DMS53 treated with DMSO at 0.1 percent for 48 hours (cell line): ENCODE data around the gene THAP6.
"Not testable (repeated sequence)": the region's sequence is repeated elsewhere in the genome, so short reads cannot be mapped to it uniquely, and the experiment has no call there.

Source experiments
- DNase-seq: peaks from one replicate; lab custom pipeline; 2025; ENCODE audit not compliant: unreplicated experiment; lab: John Stamatoyannopoulos, UW

The THAP6 gene

DNA sequence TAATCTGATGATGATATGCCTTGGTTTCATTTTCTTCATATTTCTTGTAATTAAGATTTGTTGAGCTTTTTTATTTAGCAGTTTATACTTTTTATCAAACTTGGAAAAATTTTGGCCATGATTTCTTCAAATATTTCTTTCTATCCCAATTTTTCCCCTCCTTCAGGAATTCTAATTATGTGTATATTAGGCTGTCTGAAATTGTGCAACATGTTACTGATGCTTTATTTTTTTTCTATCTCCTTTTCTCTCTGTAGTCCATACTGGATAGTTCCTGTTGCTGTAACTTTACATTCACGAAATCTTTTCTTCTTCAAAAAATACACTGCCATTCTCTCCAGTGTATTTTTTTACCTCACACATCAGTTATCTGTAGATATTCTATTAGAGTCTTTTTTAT is 10.8 kb downstream of the THAP6 start:
- no peak for DNase-seq

DNA sequence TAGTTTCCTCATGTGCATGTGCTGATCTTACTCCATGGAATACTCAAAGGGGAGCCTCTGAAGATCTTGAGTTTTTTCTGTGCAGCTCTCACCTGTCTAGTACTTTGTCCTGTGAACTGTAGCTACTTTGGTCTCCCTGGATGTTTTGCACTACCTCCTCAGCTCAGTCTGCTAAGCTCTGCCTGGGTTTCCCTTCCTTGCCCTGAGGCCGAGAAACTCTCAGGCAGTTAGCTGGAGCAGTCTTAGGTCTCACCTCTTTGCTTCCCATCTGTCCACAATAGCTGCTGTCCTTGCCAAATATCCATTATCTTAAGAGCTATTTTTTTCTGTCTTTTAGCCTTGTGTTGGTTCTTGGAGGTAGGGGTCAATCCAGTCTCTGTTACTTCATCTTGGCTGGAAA is 11.6 kb downstream of the THAP6 start:
- no peak for DNase-seq

DNA sequence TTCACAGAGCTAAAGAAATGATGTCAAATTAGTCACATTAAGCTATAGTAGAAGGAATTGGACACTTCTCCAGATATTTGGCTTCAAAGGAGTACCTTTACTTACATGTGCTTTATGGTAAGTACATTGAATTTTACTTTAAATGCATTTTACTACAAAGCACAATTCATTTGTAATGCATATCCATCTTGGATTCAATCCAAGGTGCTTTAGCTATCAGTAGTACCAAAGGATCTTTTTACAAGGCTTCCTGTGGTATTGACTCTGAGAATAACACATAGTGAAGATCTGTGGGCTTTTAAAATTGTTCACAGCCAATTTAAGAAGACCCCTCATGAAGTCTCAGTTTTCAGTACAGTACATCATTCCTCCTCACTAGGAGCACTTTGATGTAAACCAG is 13.2 kb downstream of the THAP6 start:
- DNase-seq, result no peak

DNA sequence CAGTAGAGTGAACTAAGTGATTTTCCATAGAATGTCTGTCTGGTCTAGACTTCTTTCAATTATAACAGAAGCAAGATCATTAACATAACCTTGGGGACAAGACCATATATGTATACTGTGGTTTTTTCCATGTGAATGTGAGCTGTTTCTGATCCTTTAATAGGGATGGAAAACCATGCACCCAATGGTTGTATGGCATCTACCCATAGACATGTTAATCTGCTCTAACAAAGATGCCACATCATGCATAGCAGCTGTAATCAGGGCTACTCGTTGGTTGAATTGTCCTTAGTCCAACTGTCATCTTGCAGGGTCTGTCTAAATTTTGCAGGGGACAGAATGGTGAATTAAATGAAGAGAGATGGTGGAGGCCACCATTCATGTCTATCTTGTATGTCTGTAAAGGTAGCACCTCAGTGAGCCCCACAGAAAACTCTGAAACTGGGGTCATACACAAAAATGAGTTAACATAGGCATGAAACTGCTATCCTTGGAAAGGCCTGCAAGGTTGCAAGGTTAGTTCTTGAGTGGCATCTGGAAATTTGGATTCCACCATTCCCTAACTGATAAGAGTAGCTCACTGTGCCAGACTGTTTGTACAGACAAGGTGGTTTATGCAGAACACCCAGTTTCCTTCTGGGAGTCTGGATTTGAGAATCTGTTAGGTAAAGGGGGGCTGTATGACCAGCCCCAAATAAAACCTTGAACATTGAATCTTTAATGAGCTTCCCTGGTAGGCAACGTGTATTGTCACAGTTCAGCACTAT is 16.5 kb downstream of the THAP6 start:
- DNase-seq, result no peak

DNA sequence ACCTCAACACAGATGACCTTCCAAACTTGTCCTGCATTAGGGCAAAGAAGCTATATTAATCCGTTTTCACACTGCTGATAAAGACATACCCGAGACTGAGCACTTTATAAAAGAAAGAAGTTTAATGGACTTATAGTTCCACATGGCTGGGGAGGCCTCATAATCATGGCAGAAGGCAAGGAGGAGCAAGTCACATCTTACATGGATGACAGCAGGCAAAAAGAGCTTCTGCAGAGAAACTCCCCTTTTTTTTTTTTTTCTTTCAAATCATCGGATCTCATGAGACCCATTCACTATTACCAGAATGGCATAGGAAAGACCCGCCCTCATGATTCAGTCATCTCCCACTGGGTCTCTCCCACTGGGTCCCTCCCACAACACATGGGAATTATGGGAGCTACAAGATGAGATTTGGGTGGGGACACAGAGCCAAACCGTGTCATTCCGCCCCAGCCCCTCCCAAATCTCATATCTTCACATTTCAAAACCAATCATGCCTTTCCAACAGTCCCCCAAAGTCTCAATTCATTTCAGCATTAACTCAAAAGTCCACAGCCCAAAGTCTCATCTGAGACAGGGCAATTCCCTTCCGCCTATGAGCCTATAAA is 17.4 kb downstream of the THAP6 start:
- not testable (repeated sequence) for DNase-seq

DNA sequence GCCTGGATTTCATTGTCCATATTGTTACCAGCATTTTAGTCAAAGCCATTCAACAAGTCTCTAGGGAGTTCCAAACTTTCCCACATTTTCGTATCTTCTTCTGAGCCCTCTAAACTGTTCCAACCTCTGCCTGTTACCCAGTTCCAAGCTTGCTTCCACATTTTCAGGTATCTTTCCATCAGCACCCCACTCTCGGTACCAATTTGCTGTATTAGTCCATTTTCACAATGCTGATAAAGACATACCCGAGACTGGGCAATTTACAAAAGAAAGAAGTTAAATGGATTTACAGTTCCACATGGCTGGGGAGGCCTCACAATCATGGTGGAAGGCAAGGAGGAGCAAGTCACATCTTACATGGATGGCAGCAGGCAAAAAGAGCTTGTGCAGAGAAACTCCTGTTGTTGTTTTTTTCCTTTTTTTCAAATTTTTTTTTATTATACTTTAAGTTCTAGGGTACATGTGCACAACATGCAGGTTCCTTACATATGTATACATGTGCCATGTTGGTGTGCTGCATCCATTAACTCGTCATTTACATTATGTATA is 19.1 kb downstream of the THAP6 start:
- not testable (repeated sequence) for DNase-seq

DNA sequence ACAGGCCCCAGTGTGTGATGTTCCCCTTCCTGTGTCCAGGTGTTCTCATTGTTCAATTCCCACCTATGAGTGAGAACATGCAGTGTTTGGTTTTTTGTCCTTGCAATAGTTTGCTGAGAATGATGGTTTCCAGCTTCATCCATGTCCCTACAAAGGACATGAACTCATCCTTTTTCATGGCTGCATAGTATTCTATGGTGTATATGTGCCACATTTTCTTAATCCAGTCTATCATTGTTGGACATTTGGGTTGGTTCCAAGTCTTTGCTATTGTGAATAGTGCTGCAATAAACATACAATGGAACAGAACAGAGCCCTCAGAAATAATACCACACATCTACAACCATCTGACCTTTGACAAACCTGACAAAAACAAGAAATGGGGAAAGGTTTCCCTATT is 19.7 kb downstream of the THAP6 start:
- not testable (repeated sequence) for DNase-seq

DNA sequence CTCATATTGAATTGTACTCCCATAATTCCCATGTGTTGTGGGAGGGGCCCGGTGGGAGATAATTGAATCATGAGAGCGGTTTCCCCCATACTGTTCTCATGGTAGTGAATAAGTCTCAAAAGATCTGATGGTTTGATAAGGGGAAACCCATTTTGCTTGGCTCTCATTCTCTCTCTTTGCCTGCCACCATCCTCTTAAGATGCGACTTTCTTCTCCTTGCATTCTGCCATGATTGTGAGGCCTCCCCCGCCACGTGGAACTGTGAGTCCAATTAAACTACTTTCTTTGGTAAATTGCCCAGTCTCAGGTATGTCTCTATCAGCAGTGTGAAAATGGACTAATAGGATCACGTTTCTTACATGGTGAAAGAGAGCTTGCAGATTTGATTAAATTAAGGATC is 23.0 kb downstream of the THAP6 start:
- DNase-seq, result not testable (repeated sequence)

DNA sequence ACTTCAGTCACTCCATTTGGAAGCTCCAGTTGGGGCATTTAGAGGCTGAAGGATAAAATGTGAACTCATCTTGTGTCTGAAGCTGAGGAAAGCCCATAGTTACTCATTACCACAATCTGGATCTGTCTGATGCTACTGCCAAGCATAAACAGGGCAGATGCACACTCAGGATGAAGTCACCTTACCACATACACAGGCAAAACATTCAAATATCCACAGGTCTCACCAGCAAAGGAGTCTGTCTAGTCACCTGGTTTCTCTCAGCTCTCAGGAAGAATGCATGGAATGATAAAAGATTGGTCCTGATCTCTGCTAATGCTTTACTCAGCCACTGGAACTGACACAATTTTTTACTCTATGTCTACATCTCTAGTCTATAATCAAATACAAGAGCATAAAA is 28.6 kb downstream of the THAP6 start:
- no peak for DNase-seq

DNA sequence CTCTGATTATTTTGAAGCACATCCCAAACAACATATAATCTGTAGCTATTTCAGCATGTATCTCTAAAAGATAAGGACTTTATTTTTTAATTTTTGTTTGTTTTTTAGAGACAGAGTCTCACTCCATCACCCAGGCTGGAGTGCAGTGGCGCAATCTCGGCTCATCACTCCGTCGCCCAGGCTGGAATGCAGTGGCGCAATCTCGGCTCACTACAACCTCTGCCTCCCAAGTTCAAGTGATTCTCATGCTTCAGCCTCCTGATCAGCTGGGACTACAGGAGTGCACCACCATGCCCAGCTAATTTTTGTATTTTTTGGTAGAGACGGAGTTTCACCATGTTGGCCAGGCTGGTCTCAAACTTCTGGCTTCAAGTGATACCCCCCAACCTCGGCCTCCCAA is 29.9 kb downstream of the THAP6 start:
- not testable (repeated sequence) for DNase-seq

DNA sequence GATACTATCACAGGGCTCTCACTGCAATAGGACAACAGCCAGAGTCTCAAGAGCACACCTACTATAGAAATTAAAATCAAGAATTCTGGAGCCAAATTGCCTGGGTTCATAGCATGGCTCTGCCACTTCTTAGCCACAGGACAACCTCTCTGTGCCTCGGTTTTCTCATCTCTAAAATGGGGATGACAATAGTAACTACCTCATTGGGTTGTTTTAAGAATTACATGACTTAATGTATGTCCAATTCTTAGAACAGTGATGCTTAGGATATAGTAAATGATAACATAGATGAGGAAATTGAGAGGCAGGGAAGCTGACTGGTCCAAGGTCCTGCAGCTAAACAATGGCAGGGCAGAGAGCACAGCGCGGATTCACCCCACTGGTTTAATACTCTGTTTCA is 30.6 kb downstream of the THAP6 start:
- DNase-seq, result no peak

DNA sequence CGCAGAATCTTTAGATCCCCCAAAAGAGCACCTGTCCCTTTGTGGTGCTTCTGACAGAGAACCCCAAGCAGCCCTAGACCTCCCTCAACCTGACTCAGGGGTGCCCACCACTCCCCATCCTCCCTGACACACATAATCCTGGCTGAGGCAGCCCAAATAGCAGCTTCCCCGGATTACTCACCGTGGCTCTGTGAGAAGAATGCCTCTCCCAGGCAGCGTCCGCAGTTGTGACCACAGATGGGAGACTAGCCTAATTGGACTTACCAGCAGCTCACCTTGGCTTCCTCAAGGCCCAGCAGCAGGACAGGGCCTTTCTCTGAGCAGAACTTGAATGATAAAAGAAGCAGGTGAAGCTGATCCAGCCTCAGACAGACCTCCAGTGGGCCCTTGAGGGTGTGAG is 31.3 kb downstream of the THAP6 start:
- no peak for DNase-seq

DNA sequence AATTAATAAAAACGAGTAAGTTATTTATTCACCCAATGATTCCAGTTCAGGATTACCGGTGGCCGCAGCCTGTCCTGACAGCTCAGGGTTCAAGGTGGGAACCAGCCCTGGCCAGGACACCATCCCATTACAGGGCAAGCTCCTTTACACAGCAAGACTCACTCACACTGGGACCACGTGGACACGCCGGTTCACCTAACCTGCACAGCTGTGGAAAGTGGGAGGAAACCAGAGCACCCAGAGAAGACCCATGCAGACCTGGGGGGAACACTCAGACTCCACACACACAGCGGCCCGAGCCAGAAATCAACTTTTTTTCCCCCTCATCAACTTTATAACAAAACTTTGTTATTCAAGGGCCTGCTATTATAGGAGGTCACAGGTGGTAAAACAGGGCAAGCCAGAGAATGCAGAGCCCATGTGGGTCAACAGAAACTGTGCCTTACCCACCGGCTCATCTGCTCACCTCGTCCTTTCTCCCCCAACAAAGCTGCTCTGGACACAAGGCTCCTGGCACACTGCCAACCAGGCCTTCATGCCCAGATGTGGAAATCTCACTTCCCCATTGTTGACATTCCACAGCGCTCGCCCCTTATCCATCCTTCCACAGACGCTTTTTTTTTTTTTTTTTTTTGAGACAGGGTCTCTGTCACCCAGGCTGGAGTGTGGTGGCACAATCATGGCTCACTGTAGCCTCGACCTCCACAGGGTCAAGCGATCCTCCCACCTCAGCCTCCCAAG is 33.5 kb downstream of the THAP6 start:
- no peak for DNase-seq

DNA sequence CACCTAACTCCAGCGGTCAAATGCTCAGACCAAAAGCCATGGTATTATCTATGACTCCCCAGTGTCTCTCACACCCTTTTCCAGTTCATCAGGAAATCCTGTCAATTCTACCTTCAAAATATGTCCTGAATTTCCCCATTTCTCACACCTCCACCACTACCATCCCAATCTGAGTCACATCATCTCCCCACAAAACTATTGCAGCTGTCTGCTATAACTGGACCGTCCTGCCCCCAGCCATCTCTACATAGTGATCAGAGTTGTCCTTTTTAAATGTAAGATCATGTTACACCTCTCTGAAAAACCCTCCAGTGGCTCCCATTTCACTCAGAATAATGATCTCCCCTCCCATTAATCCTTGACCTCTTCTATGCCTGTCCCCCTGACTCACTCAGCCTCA is 34.7 kb downstream of the THAP6 start:
- DNase-seq, result no peak

DNA sequence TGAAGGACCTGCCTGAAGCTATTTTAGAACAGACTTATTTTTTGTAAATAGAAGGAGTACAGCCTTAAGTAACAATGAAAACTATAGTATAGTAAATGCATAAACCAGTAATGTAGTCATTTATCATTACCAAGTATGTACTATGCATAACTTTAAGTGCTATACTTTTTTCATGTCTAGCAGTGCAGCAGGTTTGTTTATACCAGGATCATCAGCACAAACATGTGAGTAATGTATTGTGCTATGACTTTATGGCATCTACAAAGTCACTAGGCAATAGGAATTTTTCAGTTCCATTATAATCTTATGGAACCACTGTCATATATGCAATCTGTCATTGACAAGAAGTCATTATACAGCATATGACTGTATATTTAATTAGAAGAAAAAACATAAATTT is 38.2 kb downstream of the THAP6 start:
- DNase-seq, result no peak

DNA sequence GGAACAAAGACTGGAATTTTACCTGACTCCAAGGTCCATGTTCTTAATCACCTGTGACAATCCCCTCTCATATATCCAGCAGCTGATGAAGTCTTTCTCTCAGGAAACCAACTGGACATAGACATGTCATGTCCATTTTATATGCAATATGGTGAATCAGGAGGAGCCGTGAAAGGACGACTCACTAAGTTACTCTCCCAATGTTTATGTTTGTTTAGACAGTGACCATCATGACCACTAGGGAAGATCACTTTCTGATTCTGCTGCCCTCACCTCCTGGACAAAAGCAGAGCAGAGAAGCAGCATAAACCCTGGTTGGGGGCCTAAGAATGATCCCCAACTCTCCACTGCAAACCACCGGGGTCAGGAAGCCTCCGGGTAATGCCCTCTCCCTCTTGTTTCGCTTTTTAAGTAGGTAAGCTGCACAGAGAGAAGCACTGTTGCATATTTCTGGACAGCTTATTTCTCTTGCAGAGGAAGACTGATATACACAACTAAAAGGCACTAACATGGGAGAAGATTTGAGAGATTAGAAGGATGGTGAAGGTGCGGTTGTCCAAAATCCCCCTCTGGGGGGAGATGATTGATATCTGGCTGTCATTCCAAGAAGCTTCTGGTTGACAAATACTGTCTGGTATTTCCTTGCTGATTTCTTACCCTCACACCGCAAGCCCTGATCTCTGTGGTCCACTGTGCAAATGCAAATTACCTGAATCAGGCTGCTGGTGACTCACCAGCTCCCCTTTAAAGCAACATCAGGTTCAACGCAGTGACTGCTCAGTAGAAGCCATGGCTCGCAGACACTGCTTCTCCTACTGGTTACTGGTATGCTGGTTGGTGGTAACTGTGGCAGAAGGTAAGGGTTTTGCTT is 41.3 kb downstream of the THAP6 start, which contains the start of gene ODAPH:
Gene ODAPH (plus strand): TSS at position 773 of the 871 bp plus-strand sequence. CDS start 17 bp downstream, at position 790.
- no peak for DNase-seq

DNA sequence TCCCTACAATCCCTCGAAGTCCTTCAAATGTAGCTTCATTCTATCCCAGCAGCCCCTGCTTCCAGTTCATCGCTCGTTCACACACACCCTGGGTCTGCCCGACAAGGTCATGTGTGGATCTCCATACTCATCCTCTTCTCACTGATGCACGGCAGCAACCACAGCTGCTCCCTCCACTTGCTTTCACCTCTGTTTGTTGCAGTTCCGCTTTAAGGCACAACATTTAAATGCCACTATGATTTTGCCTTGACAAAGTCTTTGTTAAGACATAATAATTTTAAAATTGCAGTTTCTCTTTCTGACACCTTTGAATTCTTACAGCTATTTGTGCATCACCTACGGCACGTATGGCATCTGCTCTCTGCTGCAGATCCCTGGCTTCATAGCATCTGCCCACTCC is 43.4 kb downstream of the THAP6 start:
- no peak for DNase-seq

DNA sequence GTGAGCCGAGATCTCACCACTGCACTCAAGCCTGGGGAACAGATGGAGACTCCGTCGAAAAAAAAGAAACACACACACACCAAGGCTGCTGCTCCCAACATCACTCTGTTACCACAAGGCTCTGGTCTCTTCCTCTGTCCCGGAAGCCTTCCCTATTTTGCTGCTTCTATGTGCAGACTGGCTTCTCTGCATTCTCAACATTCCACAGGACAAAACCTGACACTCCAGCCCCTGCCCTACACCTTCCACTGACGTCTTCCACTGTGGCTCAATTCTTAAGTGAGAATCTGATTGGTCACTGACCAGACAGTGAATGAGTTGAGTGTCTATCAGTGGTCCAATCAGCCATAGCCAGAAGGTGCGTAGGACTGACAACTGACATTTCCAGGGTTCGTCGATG is 47.5 kb downstream of the THAP6 start:
- no peak for DNase-seq

DNA sequence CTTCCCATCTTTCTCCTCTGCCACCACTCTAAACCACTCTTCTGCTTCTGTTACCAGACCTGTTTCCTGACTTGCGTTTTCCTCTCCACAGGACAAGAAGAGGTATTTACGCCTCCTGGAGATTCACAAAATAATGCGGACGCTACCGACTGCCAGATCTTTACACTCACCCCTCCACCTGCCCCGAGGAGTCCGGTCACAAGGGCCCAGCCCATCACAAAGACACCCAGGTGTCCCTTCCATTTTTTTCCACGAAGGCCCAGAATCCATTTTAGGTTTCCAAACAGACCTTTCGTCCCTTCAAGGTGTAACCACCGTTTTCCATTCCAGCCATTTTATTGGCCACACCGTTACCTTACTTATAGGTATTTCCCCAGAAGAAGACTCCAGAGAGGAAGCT is 49.8 kb downstream of the THAP6 start:
- DNase-seq, result no peak

DNA sequence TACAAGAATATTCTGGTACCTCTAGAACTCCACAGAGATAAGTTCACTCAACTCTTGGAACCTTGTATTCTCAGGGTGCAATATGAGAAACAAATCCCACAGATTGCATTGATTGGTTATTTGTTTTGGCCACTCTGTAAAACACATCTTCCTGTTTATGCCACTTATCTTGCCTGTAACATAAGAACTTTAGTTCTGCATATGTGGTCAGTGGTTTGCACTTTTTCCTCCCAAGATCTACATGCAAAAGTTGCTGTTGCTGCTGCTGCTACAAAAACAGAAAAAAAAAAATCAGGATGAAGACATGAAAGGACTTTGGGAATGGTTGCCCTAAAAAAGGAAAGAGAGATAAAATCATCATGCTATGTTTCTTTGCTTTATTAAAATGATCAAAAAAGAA is 51.2 kb downstream of the THAP6 start:
- DNase-seq, result no peak

DNA sequence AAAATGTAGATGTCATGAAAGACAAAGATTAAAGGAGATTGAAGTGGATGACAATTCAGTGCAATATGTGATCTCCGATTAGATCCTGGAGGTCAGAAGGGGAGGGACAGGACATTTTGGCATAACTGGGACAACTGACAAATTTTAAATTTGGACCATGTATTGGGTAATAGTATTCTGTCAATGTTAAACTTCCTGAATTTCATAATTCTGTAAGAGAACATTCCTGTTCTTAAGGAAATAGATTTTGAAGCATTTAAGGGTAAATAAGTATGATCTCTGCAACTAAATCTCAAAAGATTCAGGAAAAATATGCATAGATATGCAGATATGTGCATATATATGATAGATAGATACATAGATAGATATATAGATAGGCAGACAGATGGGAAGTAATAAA is 52.6 kb downstream of the THAP6 start:
- DNase-seq, result no peak
